ENCODE measurements around the gene MAGEB17. TPM values are rescaled to one million over a fixed set of nuclear protein-coding genes. Genes with fewer than 3 reads are reported as not detected.

Gene MAGEB17
- total RNA-seq, 3 donors from 2014 or later: 0.33 to 0.44 TPM; not detected in 1

DNA sequence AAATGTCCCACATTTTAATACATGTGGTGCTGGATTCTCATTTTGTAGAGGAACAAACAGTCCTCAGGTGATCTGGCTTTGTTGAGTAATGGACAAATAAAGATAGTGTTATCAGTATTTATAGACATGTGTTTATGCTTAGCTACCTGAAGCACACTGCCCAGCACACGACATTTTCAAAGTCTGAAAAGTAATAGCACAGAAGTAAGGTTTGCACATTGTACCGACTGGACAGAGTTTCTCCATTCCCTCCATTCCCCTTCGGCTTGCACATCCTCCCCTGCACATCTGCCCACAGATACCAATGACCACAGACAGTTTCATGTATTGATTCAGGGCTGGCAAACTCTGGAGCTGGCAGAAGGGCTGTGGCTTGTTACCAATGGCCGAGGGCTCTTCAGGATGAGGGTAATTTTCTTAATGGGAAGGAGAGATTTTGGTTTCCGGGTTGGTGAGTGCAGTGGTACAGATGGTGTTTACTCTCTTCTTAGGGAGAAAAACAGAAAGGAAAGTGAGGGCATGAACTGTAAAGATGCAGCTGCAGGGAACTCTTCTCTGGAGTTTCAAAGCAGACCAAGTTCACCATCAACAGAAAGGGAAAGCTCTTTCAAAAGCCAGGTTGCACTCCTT lies 41.6 kb upstream of the MAGEB17 start:
- DNase-seq (ENCODE audit: low spot score in 2 of 2): no peak
- no peak overlapping the region for H3K27ac ChIP-seq
- no peaks in the 10 kb centered on the region for H3K9me3 ChIP-seq
- no peaks in the 10 kb centered on the region for H3K36me3 ChIP-seq
- TF ChIP-seq POLR2A (IDR thresholded peaks at IDR 0.05): no peak
- TF ChIP-seq, protein P1, sequence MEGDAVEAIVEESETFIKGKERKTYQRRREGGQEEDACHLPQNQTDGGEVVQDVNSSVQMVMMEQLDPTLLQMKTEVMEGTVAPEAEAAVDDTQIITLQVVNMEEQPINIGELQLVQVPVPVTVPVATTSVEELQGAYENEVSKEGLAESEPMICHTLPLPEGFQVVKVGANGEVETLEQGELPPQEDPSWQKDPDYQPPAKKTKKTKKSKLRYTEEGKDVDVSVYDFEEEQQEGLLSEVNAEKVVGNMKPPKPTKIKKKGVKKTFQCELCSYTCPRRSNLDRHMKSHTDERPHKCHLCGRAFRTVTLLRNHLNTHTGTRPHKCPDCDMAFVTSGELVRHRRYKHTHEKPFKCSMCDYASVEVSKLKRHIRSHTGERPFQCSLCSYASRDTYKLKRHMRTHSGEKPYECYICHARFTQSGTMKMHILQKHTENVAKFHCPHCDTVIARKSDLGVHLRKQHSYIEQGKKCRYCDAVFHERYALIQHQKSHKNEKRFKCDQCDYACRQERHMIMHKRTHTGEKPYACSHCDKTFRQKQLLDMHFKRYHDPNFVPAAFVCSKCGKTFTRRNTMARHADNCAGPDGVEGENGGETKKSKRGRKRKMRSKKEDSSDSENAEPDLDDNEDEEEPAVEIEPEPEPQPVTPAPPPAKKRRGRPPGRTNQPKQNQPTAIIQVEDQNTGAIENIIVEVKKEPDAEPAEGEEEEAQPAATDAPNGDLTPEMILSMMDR (IDR thresholded peaks at IDR 0.05): no peak
- no peak for TF ChIP-seq POLR2AphosphoS5 (IDR thresholded peaks at IDR 0.05)
- H3K27me3 ChIP-seq: peaks cover 0 to 42% of the 10 kb centered on the region in 2 donors
- intact Hi-C loops (cut with DNase I; ENCODE audit: low total_unique reads): no loop called here
- H3K4me1 ChIP-seq: no peaks in the 10 kb centered on the region
- H3K4me3 ChIP-seq: no peak overlapping the region

DNA sequence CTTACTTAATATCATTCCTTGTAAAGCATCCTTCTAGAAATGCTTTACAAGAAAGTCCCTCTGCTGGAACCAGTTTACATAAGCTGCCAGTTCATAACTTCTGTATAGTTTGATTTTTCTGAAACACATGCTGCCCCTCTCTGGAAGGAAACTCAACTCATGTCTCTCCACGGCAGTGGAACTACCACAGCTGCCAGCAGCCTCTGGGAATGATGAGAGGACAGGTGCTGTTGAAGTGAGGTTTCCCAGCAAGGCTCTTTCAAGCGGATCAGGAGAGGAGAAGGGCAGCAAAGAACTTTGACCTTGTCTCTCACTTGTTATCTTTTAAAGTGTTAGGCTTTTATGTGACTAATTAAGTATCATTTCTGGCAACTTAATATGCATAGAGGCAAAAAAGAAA lies 36.6 kb upstream of the MAGEB17 start:
- Histone ChIP-seq H3K27ac (no peak overlapping the region), H3K4me3 (no peak overlapping the region), H3K36me3 (no peaks in the 10 kb centered on the region), H3K27me3 (peaks cover 0 to 23% of the 10 kb centered on the region in 2 donors), H3K9me3 (no peaks in the 10 kb centered on the region), H3K4me1 (no peaks in the 10 kb centered on the region)
- DNase-seq (ENCODE audit: low spot score in 2 of 2): no peak
- TF ChIP-seq POLR2AphosphoS5 (IDR thresholded peaks at IDR 0.05) (no peak), POLR2A (IDR thresholded peaks at IDR 0.05) (no peak)
- TF ChIP-seq, protein P1 (IDR thresholded peaks at IDR 0.05): no peak
- intact Hi-C loops (cut with DNase I; ENCODE audit: low total_unique reads): no loop called here

DNA sequence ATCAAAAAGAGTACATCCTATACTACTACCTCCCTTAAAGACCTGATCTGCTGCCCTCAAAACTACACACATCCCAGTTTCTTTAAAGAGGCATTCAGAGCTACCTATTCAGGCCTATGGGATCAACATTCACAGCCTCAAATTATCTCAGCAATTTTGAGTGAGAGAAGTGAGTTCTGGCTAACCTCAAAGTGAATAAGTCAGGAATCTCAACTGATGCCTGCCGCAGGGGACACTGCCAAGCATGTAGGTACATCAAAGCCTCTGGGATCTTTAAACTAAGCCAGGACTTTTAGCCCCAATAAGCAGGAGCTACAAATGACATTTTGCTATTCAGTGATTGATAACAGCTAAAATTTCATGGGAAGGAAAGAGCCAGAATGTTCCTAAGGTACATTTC lies 32.3 kb upstream of the MAGEB17 start:
- TF ChIP-seq, protein P1 (IDR thresholded peaks at IDR 0.05): no peak
- TF ChIP-seq POLR2A (IDR thresholded peaks at IDR 0.05) (no peak), POLR2AphosphoS5 (IDR thresholded peaks at IDR 0.05) (no peak)
- H3K27me3 ChIP-seq: peaks cover 0 to 24% of the 10 kb centered on the region in 2 donors
- intact Hi-C loops (cut with DNase I; ENCODE audit: low total_unique reads): no loop called here
- DNase-seq (ENCODE audit: low spot score in 2 of 2): no peak
- H3K27ac ChIP-seq: no peak overlapping the region
- no peaks in the 10 kb centered on the region for H3K9me3 ChIP-seq
- H3K36me3 ChIP-seq: no peaks in the 10 kb centered on the region
- H3K4me3 ChIP-seq: no peak overlapping the region
- H3K4me1 ChIP-seq: no peaks in the 10 kb centered on the region

DNA sequence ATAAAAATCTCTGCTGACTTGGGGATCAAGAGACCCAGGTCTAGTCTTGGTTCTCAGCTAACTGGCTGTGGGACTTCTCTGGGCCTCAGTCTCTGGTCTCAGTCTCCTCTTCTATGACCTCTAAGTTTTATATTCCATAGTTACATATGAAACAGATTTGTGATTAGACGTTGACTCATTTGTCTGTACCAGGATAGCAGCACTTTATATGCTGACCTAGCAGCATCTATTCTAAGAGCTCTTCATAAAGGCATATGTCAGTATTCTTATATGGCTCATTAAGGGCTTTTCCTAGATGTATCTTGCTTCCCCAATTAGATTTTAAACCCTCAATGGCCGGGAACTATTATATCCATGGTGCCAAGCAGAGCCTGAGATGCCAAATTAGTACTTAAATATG lies 31.2 kb upstream of the MAGEB17 start:
- Histone ChIP-seq H3K4me3 (no peak overlapping the region), H3K27me3 (peaks cover 0 to 27% of the 10 kb centered on the region in 2 donors), H3K9me3 (no peaks in the 10 kb centered on the region), H3K27ac (no peak overlapping the region), H3K4me1 (no peaks in the 10 kb centered on the region), H3K36me3 (no peaks in the 10 kb centered on the region)
- intact Hi-C loops (cut with DNase I; ENCODE audit: low total_unique reads): no loop called here
- no peak for TF ChIP-seq POLR2A (IDR thresholded peaks at IDR 0.05)
- no peak for TF ChIP-seq POLR2AphosphoS5 (IDR thresholded peaks at IDR 0.05)
- TF ChIP-seq, protein P1 (IDR thresholded peaks at IDR 0.05): no peak
- DNase-seq (ENCODE audit: low spot score in 2 of 2): no peak

DNA sequence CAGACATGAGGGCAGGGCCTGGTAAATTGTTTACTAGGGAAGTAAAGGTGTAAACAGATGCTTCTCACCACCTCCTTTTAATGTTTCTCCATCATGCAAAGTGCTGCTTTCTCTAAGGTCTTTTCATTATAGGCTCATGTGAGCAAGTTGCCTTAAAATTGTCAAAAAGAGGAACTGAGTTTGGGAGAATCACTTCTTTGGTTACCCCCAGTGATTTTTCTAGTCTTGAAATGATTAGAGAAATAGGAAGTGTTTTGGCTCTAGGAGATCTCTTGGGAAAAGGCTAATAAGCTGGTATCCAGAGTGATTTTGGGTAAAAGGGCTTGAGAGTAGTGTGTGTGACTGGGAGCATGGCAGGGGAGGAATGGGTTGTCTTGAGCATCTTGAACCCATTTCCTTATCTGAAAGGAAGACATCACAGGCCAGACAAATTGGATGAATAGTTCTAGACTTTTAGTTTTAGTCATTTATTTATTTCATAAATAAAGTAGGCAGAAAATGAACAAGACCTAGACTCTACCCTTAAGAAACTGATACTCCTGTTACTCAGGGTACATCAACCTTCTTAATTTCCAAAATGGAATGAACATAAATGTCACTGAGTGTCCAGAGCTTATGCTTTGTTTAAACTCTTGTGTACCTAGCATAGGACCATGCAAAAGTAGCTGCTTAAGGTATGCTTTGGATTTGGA lies 29.7 kb upstream of the MAGEB17 start:
- DNase-seq (ENCODE audit: low spot score in 2 of 2): no peak
- Histone ChIP-seq H3K4me3 (no peak overlapping the region), H3K36me3 (no peaks in the 10 kb centered on the region), H3K4me1 (no peaks in the 10 kb centered on the region), H3K27ac (no peak overlapping the region), H3K27me3 (peaks cover 0 to 27% of the 10 kb centered on the region in 2 donors), H3K9me3 (no peaks in the 10 kb centered on the region)
- TF ChIP-seq POLR2AphosphoS5 (IDR thresholded peaks at IDR 0.05) (no peak), POLR2A (IDR thresholded peaks at IDR 0.05) (no peak)
- TF ChIP-seq, protein P1 (IDR thresholded peaks at IDR 0.05): no peak
- intact Hi-C loops (cut with DNase I; ENCODE audit: low total_unique reads): no loop called here

Data from breast epithelium (tissue), 4 donors.